ENCODE data around the gene REXO4.
"Not testable (repeated sequence)": the region's sequence is repeated elsewhere in the genome, so short reads cannot be mapped to it uniquely, and the experiment has no call there.

REXO4 gene, protein sequence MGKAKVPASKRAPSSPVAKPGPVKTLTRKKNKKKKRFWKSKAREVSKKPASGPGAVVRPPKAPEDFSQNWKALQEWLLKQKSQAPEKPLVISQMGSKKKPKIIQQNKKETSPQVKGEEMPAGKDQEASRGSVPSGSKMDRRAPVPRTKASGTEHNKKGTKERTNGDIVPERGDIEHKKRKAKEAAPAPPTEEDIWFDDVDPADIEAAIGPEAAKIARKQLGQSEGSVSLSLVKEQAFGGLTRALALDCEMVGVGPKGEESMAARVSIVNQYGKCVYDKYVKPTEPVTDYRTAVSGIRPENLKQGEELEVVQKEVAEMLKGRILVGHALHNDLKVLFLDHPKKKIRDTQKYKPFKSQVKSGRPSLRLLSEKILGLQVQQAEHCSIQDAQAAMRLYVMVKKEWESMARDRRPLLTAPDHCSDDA

DNA sequence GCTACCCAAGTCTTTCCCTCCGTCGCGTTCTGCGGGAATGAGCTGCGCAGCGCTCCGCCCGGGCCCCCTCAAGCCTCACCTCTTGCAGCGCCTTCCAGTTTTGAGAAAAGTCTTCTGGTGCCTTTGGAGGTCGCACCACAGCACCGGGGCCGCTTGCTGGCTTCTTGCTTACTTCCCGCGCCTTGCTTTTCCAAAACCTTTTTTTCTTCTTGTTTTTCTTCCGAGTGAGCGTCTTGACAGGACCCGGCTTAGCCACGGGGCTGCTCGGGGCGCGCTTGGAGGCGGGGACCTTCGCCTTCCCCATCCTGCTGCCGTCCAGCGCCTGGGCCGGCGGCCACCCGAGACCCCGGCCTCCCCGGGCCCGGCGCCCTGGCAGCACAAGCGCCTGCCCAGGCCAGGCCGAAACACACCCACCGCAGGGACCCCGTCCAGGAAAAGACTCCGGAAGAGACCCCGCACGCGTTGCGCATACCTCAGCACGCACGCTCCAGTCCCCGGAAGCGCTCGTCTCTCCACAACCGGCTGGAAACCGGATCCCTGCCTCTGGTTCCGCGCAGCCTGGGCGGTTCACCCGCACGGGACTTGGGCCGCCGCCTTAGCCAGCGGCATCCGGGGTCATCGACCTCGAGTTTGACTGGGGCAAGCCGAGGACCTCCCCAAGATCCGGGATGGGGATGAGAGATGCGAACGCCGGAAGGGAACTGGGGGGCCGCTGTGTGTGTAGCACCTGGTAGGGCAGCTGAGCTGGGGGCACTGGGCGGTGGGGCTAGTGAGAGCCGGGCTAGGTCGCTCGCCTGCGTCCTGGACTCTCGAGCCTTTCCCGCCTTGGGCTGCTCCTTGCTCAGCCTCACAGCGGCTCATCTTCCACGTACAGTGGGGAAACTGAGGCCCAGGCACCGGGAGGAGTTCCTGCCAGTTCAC is at the start of gene REXO4:
Gene REXO4 (minus strand): TSS at position 470 of the 921 bp plus-strand sequence. CDS start 166 bp downstream, at position 304.
- DNase-seq (ENCODE audit: low read depth), result peak; percentile 56

DNA sequence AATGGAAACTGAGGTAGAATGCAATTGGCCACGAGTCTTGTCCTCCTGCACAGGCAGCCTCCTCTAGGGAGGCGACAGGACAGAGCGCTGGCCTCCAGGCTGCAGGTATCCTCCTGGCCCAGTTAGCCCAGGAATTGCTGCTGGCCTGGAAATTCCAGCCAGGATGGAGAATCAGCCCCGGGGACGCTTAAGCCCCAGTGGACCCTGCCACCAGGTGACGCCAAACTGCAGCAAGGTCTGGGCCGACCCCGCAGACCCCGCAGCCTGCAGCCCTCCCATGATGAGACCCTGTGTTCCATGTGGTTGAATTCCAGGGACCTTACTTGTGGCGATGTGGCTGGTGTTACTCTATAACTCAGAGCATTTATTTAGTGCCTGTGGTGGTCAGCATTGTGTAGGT is 49.3 kb upstream of the REXO4 start:
- no peak for DNase-seq (ENCODE audit: low read depth)

DNA sequence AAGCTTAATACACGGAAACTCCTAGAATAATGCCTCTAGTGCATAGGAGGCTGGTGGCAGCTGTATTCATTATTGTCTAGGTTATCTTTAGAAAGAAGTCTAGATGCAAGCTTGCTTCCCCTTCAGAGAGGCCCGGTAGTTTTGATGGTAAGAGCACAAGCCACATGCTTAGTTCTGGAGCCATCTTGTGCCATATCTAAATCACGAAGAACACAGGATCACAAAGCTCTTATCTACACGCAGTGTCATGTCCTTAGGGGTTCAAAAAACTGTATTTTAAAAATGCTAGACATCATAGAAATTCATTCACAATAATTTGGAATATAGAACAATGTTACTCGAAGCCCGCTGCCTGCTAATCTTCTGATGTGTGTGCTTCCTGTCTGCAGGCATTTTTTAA is 48.2 kb upstream of the REXO4 start:
- DNase-seq (ENCODE audit: low read depth), result no peak

DNA sequence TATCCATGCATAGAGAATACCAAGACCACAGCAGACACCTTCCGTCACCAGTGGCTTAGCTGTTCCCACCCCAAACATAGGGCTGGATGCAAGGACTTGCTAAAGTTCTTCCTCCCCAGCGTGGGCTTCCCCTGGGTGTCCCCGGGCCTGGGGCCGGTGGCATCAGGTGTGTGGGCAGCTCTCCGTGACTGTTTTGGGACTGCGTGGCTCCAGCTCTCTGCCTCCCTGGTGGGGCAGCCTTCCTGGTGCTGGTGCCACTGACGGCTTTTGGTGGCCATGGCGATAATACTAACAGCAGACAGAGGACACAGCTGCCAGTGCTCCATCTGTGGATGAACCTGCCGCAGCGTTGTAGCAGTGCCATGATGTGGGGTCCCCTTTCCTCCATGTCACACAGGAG is 46.8 kb upstream of the REXO4 start:
- no peak for DNase-seq (ENCODE audit: low read depth)

DNA sequence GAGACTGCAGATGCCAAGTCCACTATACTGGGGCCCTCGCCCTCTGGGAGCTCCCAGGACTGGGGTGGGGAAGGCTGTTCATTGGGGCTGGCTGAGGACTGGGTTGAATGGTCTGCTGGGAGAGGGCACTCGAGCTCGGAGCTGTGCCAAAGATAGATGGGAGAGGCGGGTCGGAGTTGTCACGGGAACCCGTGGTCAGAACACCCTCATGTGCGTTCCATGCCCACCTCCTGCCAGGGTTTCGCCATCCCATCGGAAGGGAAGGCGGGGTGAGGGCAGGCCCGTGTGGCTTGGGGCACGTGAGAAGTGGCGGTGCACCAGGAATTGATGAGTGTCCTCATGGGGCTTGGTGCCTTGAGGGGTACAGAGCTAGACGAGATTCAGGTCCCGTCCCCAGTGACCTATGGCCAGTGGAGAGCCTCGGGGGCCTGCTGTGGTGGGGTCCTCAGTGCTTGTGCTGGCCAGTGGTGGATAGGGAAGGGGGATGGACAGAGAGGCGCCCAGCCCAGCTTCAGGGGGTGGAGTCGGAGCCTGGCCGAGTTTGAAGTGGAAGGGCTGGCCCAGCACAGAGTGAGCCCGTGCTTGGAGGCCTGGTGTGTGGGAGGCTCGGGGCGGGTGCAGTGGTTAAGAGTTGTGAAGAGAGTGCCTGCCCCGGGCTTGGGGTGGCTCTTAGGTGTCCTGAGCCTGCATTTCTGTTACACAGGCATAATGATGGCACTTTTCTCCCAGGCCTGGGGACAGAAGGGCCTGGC is 46.2 kb upstream of the REXO4 start:
- no peak for DNase-seq (ENCODE audit: low read depth)

DNA sequence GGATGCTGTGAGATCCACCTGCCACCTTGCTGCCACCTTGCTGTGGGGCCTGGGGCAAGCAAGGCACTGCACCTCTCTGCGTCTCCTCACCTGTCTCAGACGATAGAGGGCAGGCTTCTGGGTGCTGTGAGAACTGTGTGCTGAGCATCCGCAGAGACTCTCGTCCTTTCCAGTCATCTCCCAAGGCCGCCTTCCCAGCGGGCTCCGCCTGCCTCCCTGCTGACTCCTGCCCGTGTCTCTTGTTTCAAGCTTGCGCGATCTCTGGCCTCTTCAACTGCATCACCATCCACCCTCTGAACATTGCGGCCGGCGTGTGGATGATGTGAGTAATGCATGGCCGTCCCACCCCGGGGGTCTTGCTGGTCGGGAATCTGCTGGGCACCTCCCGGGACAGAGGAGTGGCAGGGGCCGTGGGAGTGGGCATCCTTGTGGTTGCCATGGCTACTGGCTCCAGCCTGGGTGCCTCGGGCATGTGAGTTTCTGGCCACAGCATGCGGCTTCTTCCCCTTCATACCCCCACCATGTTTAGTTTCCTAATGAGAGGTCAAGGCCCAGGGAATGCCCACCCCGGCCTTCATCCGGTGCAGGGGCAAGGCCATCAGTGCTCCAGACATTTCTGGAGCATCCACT is 45.5 kb upstream of the REXO4 start:
- no peak for DNase-seq (ENCODE audit: low read depth)

DNA sequence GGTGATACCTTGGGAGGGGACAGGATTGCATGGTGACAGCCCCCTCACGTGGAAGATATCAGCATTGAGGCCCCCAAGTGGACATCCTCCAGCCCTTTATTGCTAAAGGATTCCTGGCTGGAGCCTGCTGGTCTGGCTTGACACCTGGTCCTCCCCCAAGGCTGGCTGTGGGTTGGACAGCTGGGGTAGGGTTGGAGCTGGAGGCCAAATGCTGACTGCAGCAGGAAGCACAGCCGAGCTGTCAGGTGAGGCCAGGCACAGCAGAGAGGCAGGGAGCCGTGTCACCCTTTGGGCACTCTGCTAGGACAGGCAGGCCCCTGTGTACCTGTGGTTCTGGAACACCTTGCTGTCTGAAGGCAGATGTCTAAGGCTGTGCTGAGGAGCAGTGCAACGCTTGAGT is 44.2 kb upstream of the REXO4 start:
- DNase-seq (ENCODE audit: low read depth), result no peak

DNA sequence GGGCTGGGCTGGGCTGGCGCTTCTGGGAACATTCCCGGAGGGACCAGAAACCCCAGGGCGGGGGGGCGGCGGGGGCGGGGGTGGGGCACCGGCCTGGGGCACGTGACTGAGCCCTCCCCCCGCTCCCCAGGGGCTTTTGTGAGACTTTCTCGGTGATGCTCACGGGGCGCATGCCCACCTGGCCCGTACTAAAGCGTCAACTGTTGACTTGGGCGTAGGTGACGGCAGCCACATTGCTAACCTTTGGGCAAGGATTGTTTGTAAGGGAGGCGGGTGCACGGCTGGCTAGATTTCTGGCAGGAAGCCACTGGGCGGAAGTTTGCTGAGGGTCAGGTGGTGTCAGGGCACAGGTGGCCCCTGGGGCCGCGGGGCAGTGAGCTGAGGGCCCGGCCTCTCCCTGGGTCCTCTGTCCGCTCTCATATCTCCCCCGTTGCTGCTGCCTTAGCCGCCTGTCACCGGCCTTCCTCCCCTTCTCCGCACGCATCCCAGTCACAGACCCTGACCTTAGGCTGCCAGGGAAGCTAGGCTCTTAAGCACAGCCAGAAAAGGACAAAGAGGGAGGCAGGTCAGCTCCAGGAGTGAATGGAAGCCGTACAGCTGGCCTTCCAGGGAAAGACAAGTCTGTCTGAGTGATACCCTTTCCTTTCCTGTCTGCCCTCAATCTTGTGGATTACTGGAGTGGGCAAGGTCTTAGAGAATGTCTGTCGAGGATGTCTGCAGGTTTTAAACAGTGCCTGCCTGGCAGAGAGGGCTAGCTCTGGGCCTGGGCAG is 42.8 kb upstream of the REXO4 start:
- DNase-seq (ENCODE audit: low read depth), result no peak

DNA sequence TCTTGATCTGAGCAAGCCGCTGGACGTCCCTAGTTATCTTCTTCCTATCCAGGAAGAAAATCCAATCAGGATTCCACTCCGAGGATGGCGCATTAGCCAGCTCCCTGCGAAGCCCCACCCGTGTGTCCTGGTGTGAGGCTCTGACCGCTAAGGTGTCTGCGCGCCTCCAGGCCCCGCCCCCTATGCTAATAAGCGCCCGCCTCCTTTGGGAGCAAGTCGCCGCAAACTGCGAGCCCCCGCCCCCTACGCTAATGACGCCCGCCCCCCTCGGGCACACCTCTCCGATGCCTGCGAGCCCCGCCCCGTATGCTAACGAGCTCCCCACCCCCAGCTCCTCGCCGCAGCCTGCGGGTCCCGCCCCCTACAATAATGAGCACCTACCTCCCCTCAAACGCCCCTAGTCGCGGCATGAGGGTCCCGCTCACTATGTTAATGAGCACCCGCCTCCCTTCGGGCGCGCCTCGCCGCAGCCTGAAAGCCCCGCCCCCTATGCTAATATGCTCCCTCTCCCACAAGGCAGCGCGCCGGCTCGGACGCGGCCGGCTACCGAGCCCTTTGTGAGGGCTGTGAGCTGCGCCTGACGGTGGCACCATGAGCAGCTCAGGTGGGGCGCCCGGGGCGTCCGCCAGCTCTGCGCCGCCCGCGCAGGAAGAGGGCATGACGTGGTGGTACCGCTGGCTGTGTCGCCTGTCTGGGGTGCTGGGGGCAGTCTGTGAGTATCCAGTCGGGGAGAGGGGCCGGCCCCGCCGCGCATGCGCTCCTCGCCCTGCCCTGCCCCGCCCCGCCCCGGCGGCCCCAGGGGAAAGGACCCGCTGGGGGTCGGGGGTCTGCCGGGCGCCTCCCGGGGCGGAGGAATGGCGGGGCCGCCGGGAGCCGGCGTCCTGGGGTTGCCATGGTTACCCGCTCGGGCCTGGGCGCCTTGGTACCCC is 41.9 kb upstream of the REXO4 start, which contains the start of gene CACFD1:
Gene CACFD1 (plus strand): TSS at position 503 of the 929 bp plus-strand sequence. CDS start 89 bp downstream, at position 592.
- peak; percentile 46 for DNase-seq (ENCODE audit: low read depth)

DNA sequence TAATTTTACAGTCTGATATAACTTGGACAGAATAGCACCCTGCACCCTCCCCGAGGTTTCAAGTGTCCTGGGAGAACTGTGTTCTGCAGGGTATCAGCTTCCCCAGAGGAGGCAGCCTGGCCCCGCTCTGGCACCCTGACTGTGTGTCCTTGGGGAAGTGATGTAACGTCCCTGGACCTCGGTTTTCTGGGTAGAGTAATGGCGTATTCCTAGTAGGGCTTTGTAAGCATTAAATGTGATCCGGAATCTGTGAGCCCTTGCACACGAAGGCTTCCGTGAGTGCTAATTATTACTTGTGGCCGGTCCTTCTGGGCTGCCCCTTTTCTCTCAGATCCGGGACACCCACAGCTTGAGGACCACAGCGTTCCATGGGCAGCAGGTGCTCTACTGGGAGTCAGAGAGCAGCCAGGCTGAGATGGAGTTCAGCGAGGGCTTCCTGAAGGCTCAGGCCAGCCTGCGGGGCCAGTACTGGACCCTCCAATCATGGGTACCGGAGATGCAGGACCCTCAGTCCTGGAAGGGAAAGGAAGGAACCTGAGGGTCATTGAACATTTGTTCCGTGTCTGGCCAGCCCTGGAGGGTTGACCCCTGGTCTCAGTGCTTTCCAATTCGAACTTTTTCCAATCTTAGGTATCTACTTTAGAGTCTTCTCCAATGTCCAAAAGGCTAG is 41.0 kb upstream of the REXO4 start:
- no peak for DNase-seq (ENCODE audit: low read depth)

DNA sequence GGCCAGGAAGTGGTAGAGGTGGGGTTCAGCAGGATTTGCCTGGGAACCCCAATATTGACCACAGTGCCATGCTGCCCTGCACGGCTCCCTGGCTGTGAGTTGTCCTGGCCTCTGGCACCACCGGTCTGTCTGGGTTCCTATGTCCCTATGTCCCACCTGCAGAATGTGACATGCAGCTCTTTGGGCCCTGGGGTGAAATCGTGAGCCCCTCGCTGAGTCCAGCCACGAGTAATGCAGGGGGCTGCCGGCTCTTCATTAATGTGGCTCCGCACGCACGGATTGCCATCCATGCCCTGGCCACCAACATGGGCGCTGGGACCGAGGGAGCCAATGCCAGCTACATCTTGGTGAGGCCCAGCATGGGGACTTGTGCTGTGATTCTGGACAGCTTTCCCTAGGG is 39.9 kb upstream of the REXO4 start:
- DNase-seq (ENCODE audit: low read depth), result no peak

DNA sequence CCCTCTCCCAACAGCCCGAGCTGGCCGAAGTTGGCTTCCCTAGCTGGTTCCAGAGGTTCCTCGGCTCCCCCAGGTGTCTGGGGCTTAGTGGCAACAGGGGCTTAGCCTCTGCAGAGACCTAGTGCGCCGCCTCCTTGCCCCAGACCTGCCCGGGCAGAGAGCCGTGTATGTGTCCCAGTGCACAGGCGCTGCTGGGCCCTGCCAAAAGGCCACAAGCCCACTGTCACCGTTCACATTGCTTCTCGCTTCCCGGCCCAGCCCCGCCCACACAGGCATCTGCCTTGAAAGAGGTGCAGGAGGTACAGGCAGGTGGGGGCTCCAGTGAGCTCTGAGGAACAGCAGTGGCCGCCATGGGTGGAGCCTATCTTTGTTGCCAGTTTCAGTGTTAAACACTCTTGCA is 39.4 kb upstream of the REXO4 start:
- no peak for DNase-seq (ENCODE audit: low read depth)

DNA sequence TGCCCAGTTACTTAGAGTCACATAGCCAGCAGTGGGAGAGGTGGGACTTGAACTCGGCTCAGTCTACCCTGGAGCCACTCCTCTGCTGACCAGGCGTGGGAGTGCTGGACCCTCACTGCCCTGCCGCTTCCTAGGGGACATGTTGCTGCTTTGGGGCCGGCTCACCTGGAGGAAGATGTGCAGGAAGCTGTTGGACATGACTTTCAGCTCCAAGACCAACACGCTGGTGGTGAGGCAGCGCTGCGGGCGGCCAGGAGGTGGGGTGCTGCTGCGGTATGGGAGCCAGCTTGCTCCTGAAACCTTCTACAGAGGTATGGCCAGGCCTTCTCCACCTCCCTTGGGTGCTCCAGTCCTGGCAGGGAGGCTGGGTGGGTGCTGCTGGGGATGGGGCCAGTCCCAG is 38.6 kb upstream of the REXO4 start:
- no peak for DNase-seq (ENCODE audit: low read depth)

DNA sequence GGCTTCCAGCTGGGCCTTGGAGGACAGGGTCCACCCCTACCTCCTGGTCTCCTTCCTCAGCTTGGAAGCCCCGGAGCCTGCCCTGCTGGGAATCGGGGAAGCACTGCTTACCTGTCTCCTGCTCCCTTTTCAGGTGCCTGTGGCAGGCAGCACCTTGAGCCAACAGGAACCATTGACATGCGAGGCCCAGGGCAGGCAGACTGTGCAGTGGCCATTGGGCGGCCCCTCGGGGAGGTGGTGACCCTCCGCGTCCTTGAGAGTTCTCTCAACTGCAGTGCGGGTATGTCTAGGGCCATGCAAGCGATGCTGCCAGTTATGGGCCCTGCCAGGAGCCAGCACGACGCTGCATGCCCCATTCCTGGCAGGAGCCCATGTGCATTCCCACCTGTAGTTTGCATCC is 38.1 kb upstream of the REXO4 start:
- no peak for DNase-seq (ENCODE audit: low read depth)

DNA sequence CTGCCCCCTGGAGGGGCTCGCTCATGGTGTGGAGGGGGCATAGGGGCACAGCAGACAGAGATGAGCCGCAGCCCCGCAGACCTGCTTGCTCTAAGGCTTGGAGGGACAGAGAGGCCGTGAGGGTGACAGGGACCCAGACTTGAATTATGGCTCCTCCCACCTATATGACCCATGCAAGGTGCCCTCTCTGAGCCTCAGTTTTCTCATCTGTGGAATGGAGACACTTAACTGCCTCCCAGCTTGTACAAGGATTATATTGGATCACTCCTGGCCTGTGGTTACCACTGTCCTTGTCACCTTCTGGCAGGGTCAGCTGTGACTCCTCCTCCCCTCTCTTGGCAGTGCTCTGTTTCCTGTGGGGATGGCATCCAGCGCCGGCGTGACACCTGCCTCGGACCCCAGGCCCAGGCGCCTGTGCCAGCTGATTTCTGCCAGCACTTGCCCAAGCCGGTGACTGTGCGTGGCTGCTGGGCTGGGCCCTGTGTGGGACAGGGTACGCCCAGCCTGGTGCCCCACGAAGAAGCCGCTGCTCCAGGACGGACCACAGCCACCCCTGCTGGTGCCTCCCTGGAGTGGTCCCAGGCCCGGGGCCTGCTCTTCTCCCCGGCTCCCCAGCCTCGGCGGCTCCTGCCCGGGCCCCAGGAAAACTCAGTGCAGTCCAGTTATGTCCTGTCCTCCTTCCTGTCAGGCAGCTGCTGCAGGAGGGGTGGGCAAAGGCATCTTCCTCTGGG is 37.3 kb upstream of the REXO4 start:
- no peak for DNase-seq (ENCODE audit: low read depth)

DNA sequence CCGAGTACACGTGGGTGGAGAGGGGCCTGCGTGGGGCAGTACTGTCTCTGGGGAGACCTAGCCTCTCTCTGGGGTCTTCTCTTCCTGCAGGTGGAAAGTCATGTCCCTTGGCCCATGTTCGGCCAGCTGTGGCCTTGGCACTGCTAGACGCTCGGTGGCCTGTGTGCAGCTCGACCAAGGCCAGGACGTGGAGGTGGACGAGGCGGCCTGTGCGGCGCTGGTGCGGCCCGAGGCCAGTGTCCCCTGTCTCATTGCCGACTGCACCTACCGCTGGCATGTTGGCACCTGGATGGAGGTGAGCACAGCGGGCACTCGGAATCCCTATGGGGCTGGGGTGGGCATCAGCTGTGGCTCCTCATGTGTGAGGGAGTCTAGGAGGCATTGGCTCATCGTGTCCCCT is 36.5 kb upstream of the REXO4 start:
- DNase-seq (ENCODE audit: low read depth), result no peak

DNA sequence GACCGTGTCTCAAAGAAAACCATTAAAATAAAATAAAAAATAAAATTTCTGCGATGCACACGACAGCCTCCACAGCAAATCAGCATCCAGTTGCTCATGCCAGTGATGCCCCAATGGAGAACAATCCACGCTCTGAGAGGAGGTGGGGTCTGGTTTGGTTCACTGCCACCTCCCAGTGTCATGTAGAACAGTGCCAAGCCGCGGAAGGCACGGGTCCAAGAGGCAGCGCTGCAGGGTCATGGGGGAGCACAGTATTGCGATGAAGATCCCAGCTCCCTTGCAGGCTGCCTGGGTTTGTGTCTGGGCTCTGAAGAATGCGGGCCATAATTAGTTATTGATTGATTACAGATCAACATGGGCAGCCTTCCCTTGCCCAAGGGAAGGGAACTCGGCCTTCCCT is 35.8 kb upstream of the REXO4 start:
- DNase-seq (ENCODE audit: low read depth), result no peak

DNA sequence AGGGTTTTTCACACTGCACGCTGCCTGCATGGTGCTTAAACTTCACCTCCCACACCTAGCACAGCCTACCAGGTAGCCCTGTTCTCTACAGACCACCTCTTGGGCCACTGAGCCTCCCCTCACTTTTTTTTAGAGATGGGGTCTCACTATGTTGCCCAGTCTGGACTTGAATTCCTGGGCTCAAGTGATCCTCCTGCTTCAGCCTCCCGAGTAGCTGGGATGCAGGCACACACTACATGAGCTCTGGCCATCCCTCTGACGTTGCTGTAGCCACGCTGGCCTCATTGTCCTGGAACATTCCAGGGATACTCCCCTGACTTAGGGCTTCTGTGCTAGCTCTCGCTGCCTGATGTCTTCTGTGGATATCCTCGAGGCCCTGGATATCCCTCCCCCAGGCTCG is 34.8 kb upstream of the REXO4 start:
- no peak for DNase-seq (ENCODE audit: low read depth)

DNA sequence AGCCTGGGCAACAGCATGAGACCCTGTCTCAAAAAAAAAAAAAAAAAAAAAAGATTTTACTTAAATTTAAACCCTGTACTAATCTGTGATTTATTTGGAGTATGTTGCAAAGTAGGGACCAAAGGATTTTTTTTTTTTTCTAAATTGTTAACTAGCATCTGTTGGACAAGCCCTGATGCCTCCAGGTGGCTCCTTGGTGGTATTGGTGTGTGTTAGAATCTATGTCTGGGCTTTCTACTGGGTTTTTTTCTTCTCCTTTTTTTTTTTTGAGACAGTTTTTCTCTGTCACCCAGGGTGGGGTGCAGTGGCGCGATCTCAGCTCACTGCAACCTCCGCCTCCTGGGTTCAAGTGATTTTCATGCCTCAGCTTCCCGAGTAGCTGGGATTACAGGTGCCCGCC is 34.1 kb upstream of the REXO4 start:
- DNase-seq (ENCODE audit: low read depth), result not testable (repeated sequence)
